H1 (cell line): ENCODE data around the gene BRD7.

Experiments used
- ASH2L ChIP-seq: fragments of 200-600, 300-600 bp; sonication (generic); IDR thresholded peaks from one replicate; pipeline ENCODE4 v1.7.1; 2017; ENCODE audit warnings: low read length
- CTCF ChIP-seq, 3 experiments: IDR thresholded peaks; 1 replicate in 2 of 3; 2 replicates in 1 of 3; pipeline versions ENCODE4 v1.5.1 to v1.6.1; 2011; ENCODE audit warnings: low read length in 3 of 3, mild to moderate bottlenecking in 3 of 3, inconsistent platforms in 2 of 3, low read depth in 1 of 3, moderate library complexity in 1 of 3; ENCODE audit not compliant: insufficient read depth in 1 of 3; ENCODE audit errors: control extremely low read depth in 1 of 3
- EGR1 ChIP-seq: IDR thresholded peaks from 2 replicates; pipeline ENCODE4 v1.6.1; 2011; ENCODE audit warnings: low read depth, low read length, borderline replicate concordance
- EP300 ChIP-seq, 2 experiments: IDR thresholded peaks; 1 replicate in 1 of 2; 2 replicates in 1 of 2; pipeline ENCODE4 v1.6.1; 2011 to 2012; ENCODE audit warnings: low read depth in 2 of 2, low read length in 2 of 2, mild to moderate bottlenecking in 2 of 2, borderline replicate concordance in 1 of 2, inconsistent platforms in 1 of 2, moderate library complexity in 1 of 2
- EZH2 ChIP-seq: fragments of 200-600 bp; sonication (generic); IDR thresholded peaks from 2 replicates; pipeline ENCODE4 v1.7.1; 2012; ENCODE audit warnings: low read depth, mild to moderate bottlenecking, moderate library complexity, low read length, inconsistent platforms; ENCODE audit not compliant: severe bottlenecking
- KDM1A ChIP-seq: fragments of 200-600, 300-600 bp; sonication (generic); IDR thresholded peaks from 2 replicates; pipeline ENCODE4 v1.7.1; 2016; ENCODE audit warnings: mild to moderate bottlenecking, low read length, borderline replicate concordance
- POLR2A ChIP-seq, 2 experiments: IDR thresholded peaks; 1 replicate in 1 of 2; 2 replicates in 1 of 2; pipeline ENCODE4 v1.6.1; 2011; ENCODE audit warnings: low read depth in 2 of 2, low read length in 2 of 2, mild to moderate bottlenecking in 2 of 2; ENCODE audit errors: control extremely low read depth in 1 of 2
- RAD21 ChIP-seq, 2 experiments: IDR thresholded peaks in 1 of 2; conservative IDR thresholded peaks in 1 of 2; 2 replicates each; pipeline ENCODE4 v1.6.1; 2011; ENCODE audit warnings: low read depth in 2 of 2, low read length in 2 of 2, improper control_type of control experiment in 1 of 2, inconsistent platforms in 1 of 2, mild to moderate bottlenecking in 1 of 2, moderate library complexity in 1 of 2
- SIN3A ChIP-seq, 2 experiments: IDR thresholded peaks in 1 of 2; conservative IDR thresholded peaks in 1 of 2; 2 replicates each; pipeline ENCODE4 v1.6.1; 2011 to 2012; ENCODE audit warnings: low read length in 2 of 2, improper control_type of control experiment in 1 of 2, low read depth in 1 of 2, mild to moderate bottlenecking in 1 of 2
- SP1 ChIP-seq: IDR thresholded peaks from 2 replicates; pipeline ENCODE4 v1.6.1; 2011; ENCODE audit warnings: low read depth, low read length
- SRF ChIP-seq: IDR thresholded peaks from 2 replicates; pipeline ENCODE4 v1.6.1; 2011; ENCODE audit warnings: mild to moderate bottlenecking, low read depth, low read length, moderate library complexity
- YY1 ChIP-seq: IDR thresholded peaks from 2 replicates; pipeline ENCODE4 v1.6.1; 2011; ENCODE audit warnings: low read depth, mild to moderate bottlenecking, low read length

DNA sequence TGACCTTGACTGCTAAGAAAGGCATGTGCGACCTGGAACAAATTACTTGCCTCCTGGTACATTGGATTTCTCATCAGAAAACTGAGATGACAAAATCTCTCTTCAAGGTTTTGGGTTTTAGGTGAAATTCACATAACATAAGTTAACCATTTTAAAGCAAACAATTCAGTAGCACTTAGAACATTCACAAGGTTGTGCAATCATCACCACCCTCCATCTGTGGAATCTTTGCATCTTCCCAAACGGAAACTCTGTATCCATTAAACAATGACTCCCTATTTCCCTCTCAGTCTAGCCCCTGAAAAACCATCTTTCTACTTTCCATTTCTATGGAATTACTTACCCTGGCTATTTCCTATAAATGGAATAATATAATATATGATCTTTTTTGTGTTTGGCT, 42.2 kb upstream of the BRD7 start:
- TF ChIP-seq CTCF (IDR thresholded peaks at IDR 0.05; ENCODE audit: control extremely low read depth in 1 of 3, insufficient read depth in 1 of 3, low read depth in 1 of 3, low read length in 3 of 3) (no peak), EZH2 (no peak), SIN3A (conservative IDR thresholded peaks at IDR 0.05 in 1 of 2, IDR thresholded peaks at IDR 0.05 in 1 of 2; ENCODE audit: low read depth in 1 of 2, low read length in 2 of 2) (no peak), KDM1A (no peak), EP300 (IDR thresholded peaks at IDR 0.05; ENCODE audit: borderline replicate concordance in 1 of 2, low read depth in 2 of 2, low read length in 2 of 2) (no peak), SP1 (no peak), POLR2A (IDR thresholded peaks at IDR 0.05; ENCODE audit: control extremely low read depth in 1 of 2, low read depth in 2 of 2, low read length in 2 of 2) (no peak), YY1 (no peak), SRF (no peak), ASH2L (no peak), EGR1 (no peak), RAD21 (IDR thresholded peaks at IDR 0.05 in 1 of 2, conservative IDR thresholded peaks at IDR 0.05 in 1 of 2; ENCODE audit: low read depth in 2 of 2, low read length in 2 of 2) (no peak)
